Endothelial cell of umbilical vein (primary cell): Measurements from ENCODE around the gene FGF5. TPM values are rescaled to one million over a fixed set of nuclear protein-coding genes. Genes with fewer than 3 reads are reported as not detected.

Source experiments
- BruUV-seq: library from RNA; stranded (reverse); fragments of 400-500 nt; replicated peaks from 2 replicates; lab custom pipeline; 2021; lab: Mats Ljungman, UMichigan
- CTCF ChIA-PET: fragments of 300-600, 350-600 bp; sonication (Branson Sonifier 250); formaldehyde crosslinking; loops from one replicate; lab custom pipeline; 2021; ENCODE audit warnings: antibody characterized with exemption, inconsistent platforms; lab: Charles Lee
- POLR2A ChIA-PET: fragments of 300-600, 350-600 bp; sonication (Branson Sonifier 250); formaldehyde crosslinking; loops from one replicate; lab custom pipeline; 2021; ENCODE audit warnings: antibody characterized with exemption, inconsistent platforms; lab: Charles Lee
- DNase-seq: peaks from one replicate; pipeline ENCODE4 v3.0.0-alpha.2; 2011; ENCODE audit warnings: low read depth, low spot score
- FAIRE-seq: peaks from 2 replicates; lab custom pipeline; 2011; peaks lifted over from hg19 to GRCh38; lab: Jason Lieb, UNC
- H2AFZ ChIP-seq: 2 replicates; pipeline ENCODE4 v1.6.0; 2012; ENCODE audit warnings: low read depth, low read length, control low read depth, inconsistent platforms
- H3K27ac ChIP-seq: 2 replicates; pipeline ENCODE4 v1.5.1; 2011; ENCODE audit warnings: low read depth, mild to moderate bottlenecking, control low read depth, low read length, moderate library complexity; ENCODE audit not compliant: insufficient read depth
- H3K27me3 ChIP-seq, 2 experiments: 2 replicates each; pipeline versions ENCODE4 v1.6.0 to v1.6.1; 2011; ENCODE audit warnings: low read length in 2 of 2, mixed read lengths in 1 of 2; ENCODE audit not compliant: control insufficient read depth in 2 of 2, insufficient read depth in 2 of 2
- H3K36me3 ChIP-seq, 2 experiments: 2 replicates in 1 of 2; 3 replicates in 1 of 2; pipeline ENCODE4 v1.5.1; 2011; ENCODE audit warnings: low read length in 2 of 2, mild to moderate bottlenecking in 1 of 2, moderate library complexity in 1 of 2; ENCODE audit not compliant: control insufficient read depth in 2 of 2, insufficient read depth in 2 of 2; ENCODE audit errors: extremely low read depth in 1 of 2
- H3K4me1 ChIP-seq: 3 replicates; pipeline ENCODE4 v1.5.1; 2011; ENCODE audit warnings: mild to moderate bottlenecking, low read length; ENCODE audit not compliant: control insufficient read depth, insufficient read depth; ENCODE audit errors: extremely low read depth
- H3K4me2 ChIP-seq: 2 replicates; pipeline ENCODE4 v1.6.1; 2011; ENCODE audit warnings: low read length, control low read depth, mixed read lengths; ENCODE audit not compliant: insufficient read depth
- H3K4me3 ChIP-seq, 3 experiments: fragments of 200-600 bp in 1 of 3; sonication (generic), shearing (Covaris generic) in 1 of 3; replicated peaks in 1 of 3; 2 replicates each; pipeline ENCODE4 v1.5.1; 2011 to 2016; ENCODE audit warnings: control low read depth in 3 of 3, low read length in 3 of 3, mild to moderate bottlenecking in 2 of 3, inconsistent platforms in 1 of 3, low read depth in 1 of 3, moderate library complexity in 1 of 3; ENCODE audit not compliant: insufficient read depth in 1 of 3
- H3K79me2 ChIP-seq: 2 replicates; pipeline ENCODE4 v1.6.0; 2012; ENCODE audit warnings: low read length, inconsistent platforms; ENCODE audit not compliant: control insufficient read depth, insufficient read depth
- H3K9ac ChIP-seq: replicated peaks from 2 replicates; pipeline ENCODE3; 2011; ENCODE audit warnings: low read length, control low read depth; ENCODE audit not compliant: insufficient read depth; ENCODE audit errors: extremely low read depth
- H3K9me1 ChIP-seq: replicated peaks from 3 replicates; pipeline ENCODE4 v1.6.0; 2011; ENCODE audit warnings: mild to moderate bottlenecking, low read length; ENCODE audit not compliant: control insufficient read depth, insufficient read depth; ENCODE audit errors: extremely low read depth
- H3K9me3 ChIP-seq: replicated peaks from 2 replicates; pipeline ENCODE4 v1.5.1; 2012; ENCODE audit warnings: low read length, inconsistent platforms; ENCODE audit not compliant: control insufficient read depth, insufficient read depth
- H4K20me1 ChIP-seq: replicated peaks from 2 replicates; pipeline ENCODE3; 2011; ENCODE audit warnings: mild to moderate bottlenecking, low read length; ENCODE audit not compliant: control insufficient read depth, insufficient read depth; ENCODE audit errors: extremely low read depth
- CTCF ChIP-seq, 2 donors: IDR thresholded peaks; 1 replicate in 1 of 2; 2 replicates in 1 of 2; pipeline ENCODE4 v1.5.1; 2011; ENCODE audit warnings: low read length in 2 of 2, mild to moderate bottlenecking in 2 of 2, moderate library complexity in 2 of 2, control low read depth in 1 of 2, inconsistent platforms in 1 of 2, low read depth in 1 of 2; ENCODE audit not compliant: insufficient read depth in 1 of 2; ENCODE audit errors: extremely low read depth in 1 of 2
- EZH2 ChIP-seq: IDR thresholded peaks from 2 replicates; pipeline ENCODE4 v1.6.1; 2012; ENCODE audit warnings: borderline replicate concordance, low read depth, mild to moderate bottlenecking, moderate library complexity, low read length, inconsistent platforms; ENCODE audit not compliant: severe bottlenecking
- FOS ChIP-seq: IDR thresholded peaks from 2 replicates; pipeline ENCODE4 v1.6.1; 2011; ENCODE audit warnings: mild to moderate bottlenecking, low read length, moderate library complexity, borderline replicate concordance; ENCODE audit not compliant: insufficient read depth
- GATA2 ChIP-seq: IDR thresholded peaks from 2 replicates; pipeline ENCODE4 v1.7.0; 2011; ENCODE audit warnings: low read depth, mild to moderate bottlenecking, moderate library complexity, mixed read lengths, low read length; ENCODE audit not compliant: insufficient read length, insufficient read depth
- JUN ChIP-seq: IDR thresholded peaks from 2 replicates; pipeline ENCODE4 v1.6.1; 2011; ENCODE audit warnings: borderline replicate concordance, low read depth; ENCODE audit not compliant: insufficient read length, insufficient read depth
- MYC ChIP-seq: IDR thresholded peaks from one replicate; pipeline ENCODE4 v1.6.1; 2011; ENCODE audit warnings: mild to moderate bottlenecking, low read depth, low read length
- POLR2A ChIP-seq: IDR thresholded peaks from 2 replicates; pipeline ENCODE4 v1.6.1; 2012; ENCODE audit warnings: low read depth, mild to moderate bottlenecking, control low read depth, low read length
- POLR2AphosphoS5 ChIP-seq: IDR thresholded peaks from 2 replicates; pipeline ENCODE4 v1.6.1; 2012; ENCODE audit warnings: low read depth, mild to moderate bottlenecking, control low read depth, low read length, moderate library complexity; ENCODE audit not compliant: insufficient read depth
- dilution Hi-C: fragments of 300-500 bp; cut with MboI; formaldehyde crosslinking; loops from one replicate; pipeline ENCODE4 v1.15.0; 2019; ENCODE audit warnings: low sequenced_read_pairs; ENCODE audit not compliant: extremely low pct_ligation_motif_present
- intact Hi-C: fragments of 100-400 bp; cut with micrococcal nuclease; formaldehyde crosslinking; loops from one replicate; pipeline ENCODE4 v1.10.0; 2022
- polyA plus RNA-seq, 4 experiments: library from polyadenylated mRNA; depleted of rRNA in 3 of 4; stranded (reverse) in 3 of 4; unstranded in 1 of 4; fragments of >200 nt; gene quantifications; 2 replicates each; pipeline versions ENCODE4 v1.2.1 to v1.2.3, GENCODE V29; 2011 to 2012; ENCODE audit warnings: missing spikeins in 1 of 4
- total RNA-seq: library from RNA; stranded (reverse); gene quantifications from 2 replicates; pipeline ENCODE4 v1.2.3, GENCODE V29; 2021
- TF ChIP-seq, protein P1 (sequence below): IDR thresholded peaks from 2 replicates; pipeline ENCODE4 v1.6.1; 2011; ENCODE audit not compliant: insufficient read depth, insufficient read length

FGF5 gene
- total and polyA plus RNA-seq, 2 donors (not counting 3 experiments of a cell fraction or from before 2014, with no cell fraction given), result 0.13 to 0.73 TPM

- Histone ChIP-seq H3K4me2 (no peak overlapping the region), H3K27me3 (peaks cover 0 to 6% of the 10 kb centered on the region in 2 experiments), H4K20me1 (no peaks in the 10 kb centered on the region), H3K36me3 (no peaks in the 10 kb centered on the region), H3K9me1 (no peaks in the 10 kb centered on the region), H3K9me3 (no peaks in the 10 kb centered on the region), H3K4me3 (no peak overlapping the region), H3K4me1 (peaks cover 8% of the 10 kb centered on the region), H3K9ac (no peak overlapping the region), H3K27ac (no peak overlapping the region), H3K79me2 (no peaks in the 10 kb centered on the region), H2AFZ (no peak overlapping the region)
- CTCF ChIA-PET, result interaction anchor here (0.6 to 1.3 kb wide), 3 partner anchors 15 to 88 kb away, joined by 3 to 4 read pairs (median 3); no protein-coding TSS in a partner anchor
- dilution Hi-C loops, result no loop called here
- TF ChIP-seq FOS (no peak), MYC (no peak), JUN (no peak), GATA2 (no peak), POLR2A (no peak), EZH2 (no peak), CTCF (IDR thresholded peaks at IDR 0.05; ENCODE audit: extremely low read depth in 1 of 2, insufficient read depth in 1 of 2, low read depth in 1 of 2, low read length in 2 of 2) (no peak), POLR2AphosphoS5 (no peak)
- TF ChIP-seq, protein P1, sequence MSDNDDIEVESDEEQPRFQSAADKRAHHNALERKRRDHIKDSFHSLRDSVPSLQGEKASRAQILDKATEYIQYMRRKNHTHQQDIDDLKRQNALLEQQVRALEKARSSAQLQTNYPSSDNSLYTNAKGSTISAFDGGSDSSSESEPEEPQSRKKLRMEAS, result no peak
- POLR2A ChIA-PET, result no interaction called here
- DNase-seq (no peak), FAIRE-seq (no peak)
- no TSS peak for BruUV-seq
- intact Hi-C loops, result no loop called here
Measured at GRCh38 chr4:80301884-80302283, 35.4 kb downstream of the FGF5 start.
